ENCODE measurements around the gene TAOK3.

- TF ChIP-seq CTCF (conservative IDR thresholded peaks at IDR 0.05; ENCODE audit: low read length) (no peak), EZH2phosphoT487 (IDR thresholded peaks at IDR 0.05; ENCODE audit: borderline replicate concordance) (no peak)
These were observed 270.1 kb downstream of the TAOK3 start for GRCh38 chr12:118102609-118103008.

All from Loucy (cell line).